D721Med (cell line): ENCODE results near the gene DYNLL2.
A peak's percentile ranks its signal among the peaks of the same experiment; 100 is the strongest.
"Not testable (repeated sequence)": the region's sequence is repeated elsewhere in the genome, so short reads cannot be mapped to it uniquely, and the experiment has no call there.

ENCODE experiments used
- DNase-seq: peaks from one replicate; pipeline ENCODE4 v3.0.0; 2011; ENCODE audit warnings: low spot score; ENCODE audit not compliant: insufficient read length
- FAIRE-seq: peaks from 2 replicates; lab custom pipeline; 2011; peaks lifted over from hg19 to GRCh38; lab: Jason Lieb, UNC
- TF ChIP-seq, protein P1 (sequence below): IDR thresholded peaks from 2 replicates; pipeline ENCODE4 v1.5.1; 2012; ENCODE audit warnings: mild to moderate bottlenecking, control low read depth; ENCODE audit not compliant: insufficient read depth; ENCODE audit errors: missing control alignments

Gene DYNLL2

DNA sequence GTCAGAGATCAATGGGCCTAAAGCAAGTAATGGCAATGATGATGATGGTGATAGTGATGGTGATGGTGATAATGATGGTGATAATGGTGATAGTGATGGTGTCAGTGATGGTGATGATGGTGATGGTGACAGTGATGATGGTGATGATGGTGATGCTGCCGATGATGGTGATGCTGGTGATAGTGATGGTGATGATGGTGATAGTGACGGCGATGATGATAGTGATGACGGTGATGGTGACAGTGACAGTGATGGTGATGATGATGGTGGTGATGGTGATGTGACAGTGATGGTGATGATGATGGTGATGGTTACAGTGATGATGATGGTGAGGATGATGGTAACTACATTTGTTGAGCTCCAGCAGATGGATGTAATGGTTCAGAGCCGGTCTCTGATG lies 34.2 kb downstream of the DYNLL2 start:
- DNase-seq (no peak), FAIRE-seq (no peak)
- TF ChIP-seq, protein P1, sequence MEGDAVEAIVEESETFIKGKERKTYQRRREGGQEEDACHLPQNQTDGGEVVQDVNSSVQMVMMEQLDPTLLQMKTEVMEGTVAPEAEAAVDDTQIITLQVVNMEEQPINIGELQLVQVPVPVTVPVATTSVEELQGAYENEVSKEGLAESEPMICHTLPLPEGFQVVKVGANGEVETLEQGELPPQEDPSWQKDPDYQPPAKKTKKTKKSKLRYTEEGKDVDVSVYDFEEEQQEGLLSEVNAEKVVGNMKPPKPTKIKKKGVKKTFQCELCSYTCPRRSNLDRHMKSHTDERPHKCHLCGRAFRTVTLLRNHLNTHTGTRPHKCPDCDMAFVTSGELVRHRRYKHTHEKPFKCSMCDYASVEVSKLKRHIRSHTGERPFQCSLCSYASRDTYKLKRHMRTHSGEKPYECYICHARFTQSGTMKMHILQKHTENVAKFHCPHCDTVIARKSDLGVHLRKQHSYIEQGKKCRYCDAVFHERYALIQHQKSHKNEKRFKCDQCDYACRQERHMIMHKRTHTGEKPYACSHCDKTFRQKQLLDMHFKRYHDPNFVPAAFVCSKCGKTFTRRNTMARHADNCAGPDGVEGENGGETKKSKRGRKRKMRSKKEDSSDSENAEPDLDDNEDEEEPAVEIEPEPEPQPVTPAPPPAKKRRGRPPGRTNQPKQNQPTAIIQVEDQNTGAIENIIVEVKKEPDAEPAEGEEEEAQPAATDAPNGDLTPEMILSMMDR: no peak

DNA sequence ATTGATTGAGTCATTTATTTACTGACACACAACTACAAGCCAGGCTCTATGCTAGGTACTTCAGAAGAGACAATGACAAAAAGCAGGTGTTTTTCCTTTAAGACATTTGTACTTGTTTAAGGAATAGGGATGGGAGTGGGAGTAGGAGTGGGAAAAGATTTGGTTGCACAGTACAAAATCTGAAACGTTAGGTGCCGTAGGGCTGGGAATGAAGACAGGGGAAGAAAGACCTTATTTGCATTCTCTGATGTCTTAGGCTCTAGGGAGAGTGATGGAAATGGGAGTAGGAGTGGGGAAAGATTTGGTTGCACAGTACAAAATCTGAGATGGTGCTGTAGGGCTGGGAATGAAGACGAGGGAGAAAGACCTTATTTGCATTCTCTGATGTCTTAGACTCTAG lies 36.3 kb downstream of the DYNLL2 start:
- no peak for DNase-seq
- FAIRE-seq: no peak
- TF ChIP-seq, protein P1: no peak

DNA sequence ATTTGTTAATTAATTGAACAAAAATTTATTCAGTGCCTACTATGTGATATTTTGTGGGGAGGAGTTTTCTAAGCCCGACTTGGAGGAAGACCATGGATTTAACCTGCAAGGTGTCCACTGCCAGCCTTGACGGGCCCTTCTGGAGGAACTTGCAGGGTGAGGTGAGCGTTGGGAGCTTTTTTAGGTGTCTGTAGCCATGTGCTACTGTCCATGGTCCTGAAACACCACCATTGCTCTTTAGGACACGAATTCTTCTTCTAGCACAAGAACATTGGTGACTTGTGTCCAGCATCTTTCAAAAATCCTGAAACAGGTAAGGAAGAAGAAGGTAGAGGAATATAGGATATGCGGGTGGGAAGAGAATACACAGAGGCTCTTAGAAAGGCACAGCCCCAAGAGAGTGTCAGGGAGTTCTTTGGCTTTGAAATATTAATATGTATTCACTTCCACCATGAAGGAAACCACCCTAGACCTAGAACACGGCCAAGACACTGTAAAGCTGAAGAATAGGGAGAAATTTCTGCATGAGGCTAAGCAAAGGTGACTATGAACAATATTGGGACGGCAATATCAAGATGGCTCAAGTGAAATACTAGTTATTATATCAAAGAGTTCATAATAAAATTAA lies 37.1 kb downstream of the DYNLL2 start:
- DNase-seq (no peak), FAIRE-seq (no peak)
- TF ChIP-seq, protein P1: no peak

DNA sequence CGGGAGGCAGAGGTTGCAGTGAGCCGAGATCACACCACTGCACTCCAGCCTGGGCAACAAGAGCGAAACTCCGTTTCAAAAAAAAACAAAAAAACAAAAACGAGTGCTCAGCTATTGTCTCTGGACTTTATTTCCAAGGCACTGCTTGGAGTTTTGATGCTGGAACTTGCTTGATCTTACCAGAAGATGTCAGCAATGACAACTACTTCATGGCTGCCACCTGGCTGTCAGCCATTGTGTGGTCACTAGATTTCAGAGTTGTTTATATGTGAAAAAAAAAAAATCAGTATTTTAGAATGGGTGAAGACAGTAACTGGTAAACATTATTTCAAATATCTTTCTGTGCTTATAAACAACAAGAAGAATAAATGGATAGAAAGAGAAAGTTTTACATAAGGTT lies 38.7 kb downstream of the DYNLL2 start:
- DNase-seq (peak; percentile 21), FAIRE-seq (peak; percentile 21)
- TF ChIP-seq, protein P1: peak; percentile 48

DNA sequence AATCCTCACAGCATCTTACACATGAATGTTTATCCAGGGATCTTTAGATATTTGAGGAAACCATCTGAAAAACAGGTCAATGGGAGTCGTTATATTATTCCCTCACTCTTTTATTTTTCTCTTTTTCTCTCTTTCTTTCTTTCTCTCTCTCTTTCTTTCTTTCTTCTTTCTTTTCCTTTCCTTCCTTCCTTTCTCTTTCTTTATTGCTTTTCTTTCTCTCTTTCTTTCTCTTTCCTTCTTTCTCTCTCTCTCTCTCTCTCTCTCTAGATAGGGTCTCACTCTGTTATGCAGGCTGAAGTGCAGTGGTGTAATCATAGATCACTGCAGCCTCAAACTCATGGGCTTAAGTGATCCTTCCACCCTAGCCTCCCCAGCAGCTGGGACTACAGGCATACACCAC lies 44.6 kb downstream of the DYNLL2 start:
- FAIRE-seq (no peak), DNase-seq (no peak)
- TF ChIP-seq, protein P1: no peak

DNA sequence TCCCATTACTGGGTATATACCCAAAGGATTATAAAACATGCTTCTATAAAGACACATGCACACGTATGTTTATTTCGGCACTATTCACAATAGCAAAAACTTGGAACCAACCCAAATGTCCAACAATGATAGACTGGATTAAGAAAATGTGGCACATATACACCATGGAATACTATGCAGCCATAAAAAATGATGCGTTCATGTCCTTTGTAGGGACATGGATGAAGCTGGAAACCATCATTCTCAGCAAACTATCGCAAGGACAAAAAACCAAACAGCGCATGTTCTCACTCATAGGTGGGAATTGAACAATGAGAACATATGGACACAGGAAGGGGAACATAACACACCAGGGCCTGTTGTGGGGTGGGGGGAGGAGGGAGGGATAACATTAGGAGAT lies 49.5 kb downstream of the DYNLL2 start:
- not testable (repeated sequence) for FAIRE-seq

DNA sequence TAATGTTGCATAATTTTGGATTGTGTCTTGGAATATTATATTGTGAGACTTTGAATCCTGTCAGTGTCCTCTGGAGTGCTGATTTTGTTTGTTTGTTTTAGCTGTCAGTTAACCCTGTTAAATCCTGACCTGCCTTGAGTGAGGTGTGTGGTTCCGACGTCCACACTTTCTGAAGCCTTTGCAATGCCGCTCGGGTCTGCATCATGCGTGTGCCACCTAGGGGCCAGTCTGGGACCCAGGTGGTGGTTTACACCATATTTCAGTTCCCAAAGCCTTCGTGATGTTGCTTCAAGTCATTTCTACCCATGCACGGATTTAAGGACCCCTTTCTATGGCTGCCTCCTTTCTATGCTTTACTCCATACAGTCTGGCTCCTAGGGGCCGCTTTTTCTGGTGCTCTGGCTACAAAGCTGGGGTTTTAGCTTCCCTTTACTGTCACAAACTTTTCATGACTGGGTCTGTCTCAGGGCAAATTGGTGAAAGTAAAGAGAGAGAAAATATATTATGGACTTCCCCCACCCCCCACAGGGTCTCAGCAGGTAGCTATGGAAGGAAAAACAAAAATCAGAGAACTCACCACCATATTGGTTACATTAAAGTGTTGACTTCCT lies 53.6 kb downstream of the DYNLL2 start:
- FAIRE-seq: no peak
- TF ChIP-seq, protein P1: peak; percentile 50
- no peak for DNase-seq

More for the DNA sequence above, 49.5 kb downstream of the DYNLL2 start:
- DNase-seq: not testable (repeated sequence)

DNA sequence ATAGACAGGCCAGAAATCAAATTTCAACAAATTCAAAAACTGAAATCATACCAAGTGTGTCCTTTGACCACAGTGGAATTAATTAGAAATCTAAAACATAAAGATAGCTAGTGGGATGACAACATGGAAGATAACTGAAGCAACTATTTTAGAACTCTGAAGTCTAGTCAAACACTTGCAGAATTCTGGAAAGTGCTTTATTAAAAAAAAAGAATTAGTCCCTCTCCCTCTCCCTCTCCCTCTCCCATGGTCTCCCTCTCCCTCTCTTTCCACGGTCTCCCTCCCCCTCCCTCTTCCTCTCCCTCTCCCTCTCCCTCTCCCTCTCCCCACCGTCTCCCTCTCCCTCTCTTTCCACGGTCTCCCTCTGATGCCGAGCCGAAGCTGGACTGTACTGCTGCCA lies 58.3 kb downstream of the DYNLL2 start:
- FAIRE-seq (no peak), DNase-seq (no peak)
- TF ChIP-seq, protein P1: no peak

DNA sequence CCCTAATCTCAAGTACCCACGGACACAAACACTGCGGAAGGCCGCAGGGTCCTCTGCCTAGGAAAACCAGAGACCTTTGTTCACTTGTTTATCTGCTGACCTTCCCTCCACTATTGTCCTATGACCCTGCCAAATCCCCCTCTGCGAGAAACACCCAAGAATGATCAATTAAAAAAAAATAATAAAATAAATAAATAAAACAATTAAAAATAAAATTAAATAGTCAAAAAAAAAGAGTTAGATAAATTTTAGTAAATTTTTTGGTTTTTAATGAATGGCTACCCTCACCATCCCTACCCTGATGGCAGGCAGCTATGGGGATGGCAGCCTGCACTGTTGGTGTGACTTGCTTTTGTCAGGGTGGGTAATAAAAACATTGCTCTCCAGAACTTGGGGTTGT lies 60.1 kb downstream of the DYNLL2 start:
- FAIRE-seq, DNase-seq: not testable (repeated sequence)
